Measurements from ENCODE around the gene DACT1.
"Not testable (repeated sequence)": the region's sequence is repeated elsewhere in the genome, so short reads cannot be mapped to it uniquely, and the experiment has no call there.

DACT1 gene

GRCh38 chr14:58637391-58638230 lies at the start of gene DACT1:
TSS of gene DACT1 (plus strand) at chr14:58637962. CDS start at chr14:58638203, 241 bp downstream.
- Histone ChIP-seq H3K4me1 (ENCODE audit: control insufficient read depth, insufficient read depth, low read length) (peaks cover 30% of the 10 kb centered on the region), H3K27me3 (ENCODE audit: control insufficient read depth, insufficient read depth, low read length) (peaks cover 43% of the 10 kb centered on the region), H3K9me3 (ENCODE audit: control insufficient read depth, insufficient read depth, low read length) (no peaks in the 10 kb centered on the region), H3K9ac (ENCODE audit: low read depth, low read length) (peak within 1 kb of the TSS; percentile 50), H3K4me3 (ENCODE audit: low read depth, low read length) (peak within 1 kb of the TSS; percentile 68), H3K36me3 (ENCODE audit: control insufficient read depth, insufficient read depth, low read length) (no peaks in the 10 kb centered on the region)

- H3K4me1 ChIP-seq (ENCODE audit: control insufficient read depth, insufficient read depth, low read length); H3K4me3 ChIP-seq (ENCODE audit: low read depth, low read length); H3K36me3 ChIP-seq (ENCODE audit: control insufficient read depth, insufficient read depth, low read length); H3K27me3 ChIP-seq (ENCODE audit: control insufficient read depth, insufficient read depth, low read length); H3K9ac ChIP-seq (ENCODE audit: low read depth, low read length); H3K9me3 ChIP-seq (ENCODE audit: control insufficient read depth, insufficient read depth, low read length): not testable (repeated sequence)
Measured at GRCh38 chr14:58588321-58588720, 49.4 kb upstream of the DACT1 start.

- Histone ChIP-seq H3K36me3 (ENCODE audit: control insufficient read depth, insufficient read depth, low read length) (no peaks in the 10 kb centered on the region), H3K9ac (ENCODE audit: low read depth, low read length) (no peak overlapping the region), H3K9me3 (ENCODE audit: control insufficient read depth, insufficient read depth, low read length) (no peaks in the 10 kb centered on the region), H3K4me1 (ENCODE audit: control insufficient read depth, insufficient read depth, low read length) (peaks cover 2% of the 10 kb centered on the region), H3K27me3 (ENCODE audit: control insufficient read depth, insufficient read depth, low read length) (no peaks in the 10 kb centered on the region), H3K4me3 (ENCODE audit: low read depth, low read length) (no peak overlapping the region)
Measured at GRCh38 chr14:58593977-58594376, 43.8 kb upstream of the DACT1 start.

- peaks cover 2% of the 10 kb centered on the region for H3K4me1 ChIP-seq (ENCODE audit: control insufficient read depth, insufficient read depth, low read length)
Measured at GRCh38 chr14:58597041-58597440, 40.7 kb upstream of the DACT1 start.

GRCh38 chr14:58598028-58598803 lies 39.5 kb upstream of the DACT1 start:
- H3K4me1 ChIP-seq (ENCODE audit: control insufficient read depth, insufficient read depth, low read length), result peaks cover 2% of the 10 kb centered on the region
- H3K9ac ChIP-seq (ENCODE audit: low read depth, low read length), result no peak overlapping the region
- H3K27me3 ChIP-seq (ENCODE audit: control insufficient read depth, insufficient read depth, low read length), result no peaks in the 10 kb centered on the region
- no peaks in the 10 kb centered on the region for H3K9me3 ChIP-seq (ENCODE audit: control insufficient read depth, insufficient read depth, low read length)
- no peaks in the 10 kb centered on the region for H3K36me3 ChIP-seq (ENCODE audit: control insufficient read depth, insufficient read depth, low read length)
- no peak overlapping the region for H3K4me3 ChIP-seq (ENCODE audit: low read depth, low read length)

More at GRCh38 chr14:58597041-58597440, 40.7 kb upstream of the DACT1 start:
- no peaks in the 10 kb centered on the region for H3K27me3 ChIP-seq (ENCODE audit: control insufficient read depth, insufficient read depth, low read length)
- no peak overlapping the region for H3K9ac ChIP-seq (ENCODE audit: low read depth, low read length)
- H3K36me3 ChIP-seq (ENCODE audit: control insufficient read depth, insufficient read depth, low read length), result no peaks in the 10 kb centered on the region
- H3K9me3 ChIP-seq (ENCODE audit: control insufficient read depth, insufficient read depth, low read length), result no peaks in the 10 kb centered on the region
- H3K4me3 ChIP-seq (ENCODE audit: low read depth, low read length), result no peak overlapping the region

- Histone ChIP-seq H3K9ac (ENCODE audit: low read depth, low read length) (no peak overlapping the region), H3K27me3 (ENCODE audit: control insufficient read depth, insufficient read depth, low read length) (no peaks in the 10 kb centered on the region), H3K36me3 (ENCODE audit: control insufficient read depth, insufficient read depth, low read length) (no peaks in the 10 kb centered on the region), H3K4me3 (ENCODE audit: low read depth, low read length) (no peak overlapping the region), H3K4me1 (ENCODE audit: control insufficient read depth, insufficient read depth, low read length) (peaks cover 2% of the 10 kb centered on the region), H3K9me3 (ENCODE audit: control insufficient read depth, insufficient read depth, low read length) (no peaks in the 10 kb centered on the region)
Measured at GRCh38 chr14:58598804-58599525, 38.8 kb upstream of the DACT1 start.

GRCh38 chr14:58599707-58600106 lies 38.1 kb upstream of the DACT1 start:
- no peaks in the 10 kb centered on the region for H3K36me3 ChIP-seq (ENCODE audit: control insufficient read depth, insufficient read depth, low read length)
- H3K27me3 ChIP-seq (ENCODE audit: control insufficient read depth, insufficient read depth, low read length), result no peaks in the 10 kb centered on the region
- no peak overlapping the region for H3K9ac ChIP-seq (ENCODE audit: low read depth, low read length)
- H3K4me1 ChIP-seq (ENCODE audit: control insufficient read depth, insufficient read depth, low read length), result peaks cover 2% of the 10 kb centered on the region
- H3K4me3 ChIP-seq (ENCODE audit: low read depth, low read length), result no peak overlapping the region
- no peaks in the 10 kb centered on the region for H3K9me3 ChIP-seq (ENCODE audit: control insufficient read depth, insufficient read depth, low read length)

- no peaks in the 10 kb centered on the region for H3K9me3 ChIP-seq (ENCODE audit: control insufficient read depth, insufficient read depth, low read length)
Measured at GRCh38 chr14:58605465-58605864, 32.3 kb upstream of the DACT1 start.

GRCh38 chr14:58607131-58607951 lies 30.4 kb upstream of the DACT1 start:
- Histone ChIP-seq H3K36me3 (ENCODE audit: control insufficient read depth, insufficient read depth, low read length) (no peaks in the 10 kb centered on the region), H3K9me3 (ENCODE audit: control insufficient read depth, insufficient read depth, low read length) (no peaks in the 10 kb centered on the region), H3K4me3 (ENCODE audit: low read depth, low read length) (no peak overlapping the region), H3K27me3 (ENCODE audit: control insufficient read depth, insufficient read depth, low read length) (no peaks in the 10 kb centered on the region), H3K9ac (ENCODE audit: low read depth, low read length) (no peak overlapping the region), H3K4me1 (ENCODE audit: control insufficient read depth, insufficient read depth, low read length) (no peaks in the 10 kb centered on the region)

More at GRCh38 chr14:58605465-58605864, 32.3 kb upstream of the DACT1 start:
- no peaks in the 10 kb centered on the region for H3K36me3 ChIP-seq (ENCODE audit: control insufficient read depth, insufficient read depth, low read length)
- no peak overlapping the region for H3K9ac ChIP-seq (ENCODE audit: low read depth, low read length)
- H3K4me1 ChIP-seq (ENCODE audit: control insufficient read depth, insufficient read depth, low read length), result no peaks in the 10 kb centered on the region
- H3K27me3 ChIP-seq (ENCODE audit: control insufficient read depth, insufficient read depth, low read length), result no peaks in the 10 kb centered on the region
- H3K4me3 ChIP-seq (ENCODE audit: low read depth, low read length), result no peak overlapping the region

GRCh38 chr14:58607952-58608317 lies 29.8 kb upstream of the DACT1 start:
- Histone ChIP-seq H3K9ac (ENCODE audit: low read depth, low read length) (no peak overlapping the region), H3K27me3 (ENCODE audit: control insufficient read depth, insufficient read depth, low read length) (no peaks in the 10 kb centered on the region), H3K36me3 (ENCODE audit: control insufficient read depth, insufficient read depth, low read length) (no peaks in the 10 kb centered on the region), H3K4me1 (ENCODE audit: control insufficient read depth, insufficient read depth, low read length) (no peaks in the 10 kb centered on the region), H3K4me3 (ENCODE audit: low read depth, low read length) (no peak overlapping the region), H3K9me3 (ENCODE audit: control insufficient read depth, insufficient read depth, low read length) (no peaks in the 10 kb centered on the region)

GRCh38 chr14:58617619-58618018 lies 20.1 kb upstream of the DACT1 start:
- Histone ChIP-seq H3K9ac (ENCODE audit: low read depth, low read length) (no peak overlapping the region), H3K27me3 (ENCODE audit: control insufficient read depth, insufficient read depth, low read length) (no peaks in the 10 kb centered on the region), H3K4me1 (ENCODE audit: control insufficient read depth, insufficient read depth, low read length) (peaks cover 17% of the 10 kb centered on the region), H3K4me3 (ENCODE audit: low read depth, low read length) (no peak overlapping the region), H3K9me3 (ENCODE audit: control insufficient read depth, insufficient read depth, low read length) (no peaks in the 10 kb centered on the region), H3K36me3 (ENCODE audit: control insufficient read depth, insufficient read depth, low read length) (no peaks in the 10 kb centered on the region)
